GM21723 (cell line): ENCODE results near the gene SOX14.

Source experiments
- ATAC-seq: cut with Tn5 transposase; IDR thresholded peaks from one replicate; pipeline ENCODE4 v1.9.1; 2021; ENCODE audit warnings: mild to moderate bottlenecking, moderate library complexity; ENCODE audit not compliant: unreplicated experiment

Gene SOX14

DNA sequence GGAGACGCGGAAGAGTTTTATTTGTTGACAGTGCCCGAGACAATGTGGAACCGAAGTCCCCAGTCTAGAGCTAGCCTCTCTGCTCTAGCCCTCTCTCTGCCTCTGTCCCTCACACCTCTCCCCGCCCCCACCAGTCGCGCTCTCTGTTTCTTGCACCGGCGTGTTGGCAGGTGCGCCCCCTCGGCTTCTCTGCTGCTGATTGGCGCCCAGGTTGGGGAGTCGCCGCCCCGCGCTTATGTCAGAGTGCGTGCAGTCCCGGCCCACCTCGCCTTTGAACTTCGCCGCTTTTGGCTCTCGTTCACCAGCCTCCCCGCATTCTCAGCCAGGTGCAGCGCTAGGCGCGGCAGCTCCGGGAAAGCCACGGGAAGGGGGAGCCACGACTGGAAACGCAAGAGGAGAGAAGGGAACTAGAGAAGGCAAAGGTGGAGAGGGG lies at the start of gene SOX14:
TSS of gene SOX14 (plus strand) at position 315 of the 433 bp plus-strand sequence. CDS start 470 bp downstream, outside the sequence.
- ATAC-seq: no peak

DNA sequence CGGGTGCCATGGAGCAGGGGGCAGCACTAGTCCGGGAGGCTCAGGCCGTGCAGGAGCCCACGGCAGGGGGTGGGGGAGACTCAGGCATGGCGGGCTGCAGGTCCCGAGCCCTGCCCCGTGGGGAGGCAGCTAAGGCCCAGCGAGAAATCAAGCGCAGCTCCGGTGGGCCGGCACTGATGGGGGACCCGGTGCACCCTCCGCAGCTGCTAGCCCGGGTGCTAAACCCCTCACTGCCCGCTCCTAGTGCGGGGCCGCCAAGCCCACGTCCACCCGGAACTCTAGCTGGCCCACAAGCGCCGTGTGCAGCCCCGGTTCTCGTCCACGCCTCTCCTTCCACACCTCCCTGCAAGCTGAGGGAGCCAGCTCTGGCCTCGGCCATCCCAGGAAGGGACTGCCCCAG lies 49.6 kb upstream of the SOX14 start:
- no peak for ATAC-seq

- ATAC-seq: no peak
These were observed 39.9 kb upstream of the SOX14 start for GRCh38 chr3:137724240-137724639.

- ATAC-seq: no peak
These were observed 26.9 kb upstream of the SOX14 start for GRCh38 chr3:137737208-137737607.

DNA sequence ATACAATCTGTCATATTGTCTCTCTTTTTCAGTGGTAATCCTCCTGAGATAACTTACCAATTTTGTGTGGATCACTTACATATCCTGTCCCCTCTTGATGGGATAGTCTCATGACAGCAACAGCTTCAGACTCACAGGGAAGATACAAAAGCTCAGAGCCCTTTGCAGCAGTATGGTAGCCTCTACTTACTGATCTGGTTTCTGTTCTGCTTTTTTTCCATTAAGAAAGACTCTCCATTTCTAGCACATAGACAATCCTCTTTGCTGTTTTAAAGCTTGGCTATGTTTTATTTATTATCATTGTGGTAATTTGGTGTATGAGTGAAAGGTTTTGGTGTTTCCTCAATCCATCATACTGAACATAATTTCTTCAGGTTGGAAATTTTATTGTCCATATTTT lies 25.4 kb upstream of the SOX14 start:
- ATAC-seq: no peak

GRCh38 chr3:137743608-137744007 lies 20.5 kb upstream of the SOX14 start:
- no peak for ATAC-seq

GRCh38 chr3:137746808-137747207 lies 17.3 kb upstream of the SOX14 start:
- no peak for ATAC-seq

DNA sequence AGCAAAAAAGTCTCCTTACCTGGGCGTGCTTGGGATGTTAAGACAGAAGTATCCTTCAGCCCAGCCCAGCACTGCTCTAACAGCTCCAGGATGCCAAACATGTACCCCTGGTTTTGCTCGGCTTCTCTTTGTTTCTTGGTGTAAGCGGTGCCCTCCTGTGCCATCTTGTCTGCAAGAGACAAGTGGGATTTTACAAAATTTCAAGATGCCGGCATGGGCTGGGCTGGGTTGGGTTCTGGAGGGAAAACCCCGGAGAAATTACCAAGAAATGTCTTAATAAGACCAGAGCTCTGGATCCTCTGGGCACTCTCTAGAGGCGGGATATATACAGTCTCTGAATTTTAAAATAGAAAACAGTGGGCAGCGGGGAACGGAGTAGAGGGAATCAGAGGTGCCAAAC lies 4.6 kb upstream of the SOX14 start:
- ATAC-seq: no peak

DNA sequence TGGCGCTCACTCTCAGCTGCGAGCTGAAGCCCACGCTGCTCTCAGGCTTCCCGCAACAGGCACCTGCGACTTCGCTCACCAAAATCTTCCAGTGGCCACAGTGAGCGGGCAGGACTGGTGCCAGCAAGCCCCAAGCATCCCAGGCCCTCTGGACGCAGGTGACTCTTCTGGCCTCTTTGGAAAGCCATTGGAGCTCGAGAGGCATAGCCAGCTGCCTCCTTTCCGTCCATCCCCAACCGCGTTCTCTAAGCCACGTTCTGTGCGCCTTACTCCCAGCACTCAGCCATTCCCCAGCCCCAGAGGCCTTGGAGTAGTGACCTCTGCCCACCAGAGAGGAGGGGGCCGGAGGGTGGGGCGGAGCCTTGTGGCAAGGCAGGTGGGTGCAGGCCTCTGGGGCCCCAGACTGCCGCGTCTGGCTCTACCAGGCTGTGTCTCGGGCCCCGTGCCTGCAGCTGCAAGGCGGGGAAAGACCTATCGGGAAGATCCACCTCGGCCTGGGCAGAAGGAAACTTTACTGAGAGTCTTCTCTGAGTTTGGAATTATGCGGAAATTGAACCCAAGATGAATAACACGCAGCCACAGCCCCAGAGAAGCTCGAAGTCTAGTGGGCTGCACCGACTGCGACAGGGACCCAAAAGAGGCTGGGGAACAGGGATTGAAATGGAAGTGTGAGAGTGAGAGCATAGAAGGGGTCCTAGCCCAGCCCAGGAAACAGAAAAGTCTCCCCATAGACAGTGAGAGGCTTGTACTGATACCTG lies 3.6 kb upstream of the SOX14 start:
- ATAC-seq: no peak

DNA sequence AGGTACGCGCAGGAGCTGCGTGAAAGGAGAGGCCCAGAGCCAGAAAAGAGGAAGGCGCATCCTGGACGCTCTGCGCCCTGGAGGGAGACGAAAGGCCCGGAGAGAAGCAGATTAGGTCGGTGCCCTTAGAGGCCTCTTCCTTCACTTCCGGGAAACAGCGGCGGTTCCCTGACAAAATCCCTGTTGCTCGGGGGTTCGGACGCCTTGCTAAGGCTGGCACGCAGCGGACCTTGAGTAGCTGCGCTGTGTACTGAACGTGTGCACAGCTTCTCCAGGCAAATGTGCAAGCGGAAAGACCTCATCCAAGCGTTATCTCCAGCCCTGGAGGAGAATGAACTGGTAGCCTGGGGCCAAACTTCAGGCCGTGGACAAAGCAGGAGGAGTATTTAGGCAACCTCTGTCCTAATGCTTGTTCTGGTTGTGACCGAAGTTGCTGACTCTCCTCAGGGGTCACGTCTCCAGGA lies 3.0 kb upstream of the SOX14 start:
- ATAC-seq: no peak

- no peak for ATAC-seq
These were observed 2.3 kb upstream of the SOX14 start for GRCh38 chr3:137761563-137762503.

DNA sequence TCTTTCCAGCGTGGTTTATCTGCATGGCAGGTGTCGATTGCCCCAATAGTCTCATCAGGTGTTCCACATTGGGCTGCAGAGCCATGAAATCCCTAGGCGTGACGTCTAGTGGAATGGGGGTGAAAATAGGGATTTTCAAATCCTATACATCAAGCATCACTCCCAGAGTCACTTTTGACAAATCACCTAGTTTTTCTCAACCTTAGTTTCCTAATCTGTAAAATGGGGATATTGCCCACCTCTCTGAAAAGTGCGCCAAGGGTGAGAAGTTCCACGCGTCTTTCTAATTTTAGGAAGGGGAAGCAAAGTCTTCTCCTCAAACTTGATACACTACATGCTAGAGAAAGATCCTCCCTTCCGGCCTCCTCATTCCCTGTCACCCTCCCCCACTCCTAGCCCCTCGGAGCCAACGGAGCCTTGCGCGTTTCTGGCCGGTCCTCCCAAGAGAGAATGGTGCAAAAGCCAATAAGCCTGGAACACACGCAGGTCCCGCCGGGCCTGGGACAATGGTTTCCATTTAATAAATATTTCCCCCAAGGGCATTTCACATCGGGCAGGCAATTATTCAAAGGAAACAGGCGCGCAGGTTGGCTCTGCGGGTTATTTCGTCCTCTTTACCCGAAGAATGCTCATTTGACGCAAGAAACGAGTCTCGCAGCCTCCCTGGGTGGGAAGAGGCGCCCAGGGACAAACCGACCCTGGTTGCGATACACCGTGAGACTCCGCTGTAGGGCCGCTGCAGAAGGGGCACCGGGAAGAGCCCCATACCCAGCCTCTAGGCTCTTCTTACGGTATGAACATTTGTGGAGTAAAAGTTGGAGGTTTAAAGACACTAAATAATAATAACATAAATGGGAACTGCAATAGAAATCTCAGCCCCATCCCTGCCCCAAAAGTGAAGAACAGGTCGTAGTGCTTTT lies 1.2 kb upstream of the SOX14 start:
- ATAC-seq: no peak

DNA sequence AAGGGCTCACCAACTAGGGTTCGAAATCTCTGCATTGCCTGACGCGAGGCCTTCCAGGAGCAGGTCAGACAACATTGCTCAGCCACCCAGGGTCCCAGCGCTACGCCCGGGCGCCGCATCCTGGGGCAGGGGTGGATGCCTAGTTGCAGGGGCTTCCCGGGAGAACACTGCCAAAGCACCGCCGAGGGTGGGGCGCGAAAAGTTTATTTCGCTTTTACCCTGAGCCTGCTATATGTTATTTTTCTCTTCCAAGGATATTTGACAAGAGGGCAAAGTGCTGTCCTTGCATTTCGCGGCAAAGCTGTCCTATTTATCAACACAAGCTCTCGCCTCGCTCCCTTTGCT lies 549 bp upstream of the SOX14 start:
- ATAC-seq: no peak

DNA sequence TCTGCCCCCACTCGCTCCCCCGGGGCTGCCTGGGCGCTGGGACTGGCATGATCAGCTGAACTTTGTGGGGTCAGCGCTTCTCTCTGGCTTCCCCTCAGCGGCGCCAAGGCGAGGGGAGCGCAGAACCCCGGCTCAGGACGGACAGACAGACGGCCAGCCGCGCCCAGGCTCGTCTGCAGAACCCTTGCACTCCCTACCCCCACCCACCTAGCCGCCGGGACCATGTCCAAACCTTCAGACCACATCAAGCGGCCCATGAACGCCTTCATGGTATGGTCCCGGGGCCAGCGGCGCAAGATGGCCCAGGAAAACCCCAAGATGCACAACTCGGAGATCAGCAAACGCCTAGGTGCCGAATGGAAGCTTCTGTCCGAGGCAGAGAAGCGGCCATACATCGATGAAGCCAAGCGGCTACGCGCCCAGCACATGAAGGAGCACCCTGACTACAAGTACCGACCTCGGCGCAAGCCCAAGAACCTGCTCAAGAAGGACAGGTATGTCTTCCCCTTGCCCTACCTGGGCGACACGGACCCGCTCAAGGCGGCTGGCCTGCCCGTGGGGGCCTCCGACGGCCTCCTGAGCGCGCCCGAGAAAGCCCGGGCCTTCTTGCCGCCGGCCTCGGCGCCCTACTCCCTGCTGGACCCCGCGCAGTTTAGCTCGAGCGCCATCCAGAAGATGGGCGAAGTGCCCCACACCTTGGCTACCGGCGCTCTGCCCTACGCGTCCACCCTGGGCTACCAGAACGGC lies 621 bp downstream of the SOX14 start:
- no peak for ATAC-seq

DNA sequence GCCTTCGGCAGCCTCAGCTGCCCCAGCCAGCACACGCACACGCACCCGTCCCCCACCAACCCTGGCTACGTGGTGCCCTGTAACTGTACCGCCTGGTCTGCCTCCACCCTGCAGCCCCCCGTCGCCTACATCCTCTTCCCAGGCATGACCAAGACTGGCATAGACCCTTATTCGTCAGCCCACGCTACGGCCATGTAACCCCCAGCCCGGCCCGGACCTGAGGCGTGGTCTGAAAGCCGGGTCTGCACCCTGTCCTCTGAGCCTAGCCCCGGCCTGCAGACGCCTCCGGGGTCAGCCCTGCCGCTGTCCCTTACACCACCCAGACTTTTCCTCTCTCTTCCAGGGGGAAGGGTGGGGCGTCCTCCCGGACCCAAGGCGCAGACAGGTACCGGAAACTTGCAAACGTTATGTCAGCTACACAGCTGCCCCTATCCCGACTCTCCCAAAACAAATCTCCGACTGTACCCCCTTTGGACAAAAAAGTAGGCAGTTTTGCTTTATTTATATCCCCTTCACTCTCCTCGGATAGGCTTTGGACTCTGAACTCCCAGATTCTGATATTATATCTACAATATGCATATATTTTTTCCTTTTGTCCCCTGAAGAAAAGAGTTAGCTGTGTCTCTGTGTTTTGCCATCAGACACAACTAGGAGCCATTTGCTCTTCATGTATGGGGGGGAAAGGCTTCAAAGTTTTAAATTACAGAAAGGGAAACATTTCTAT lies 1.4 kb downstream of the SOX14 start:
- ATAC-seq: no peak

- ATAC-seq: no peak
These were observed 2.1 kb downstream of the SOX14 start for GRCh38 chr3:137766041-137766875.

DNA sequence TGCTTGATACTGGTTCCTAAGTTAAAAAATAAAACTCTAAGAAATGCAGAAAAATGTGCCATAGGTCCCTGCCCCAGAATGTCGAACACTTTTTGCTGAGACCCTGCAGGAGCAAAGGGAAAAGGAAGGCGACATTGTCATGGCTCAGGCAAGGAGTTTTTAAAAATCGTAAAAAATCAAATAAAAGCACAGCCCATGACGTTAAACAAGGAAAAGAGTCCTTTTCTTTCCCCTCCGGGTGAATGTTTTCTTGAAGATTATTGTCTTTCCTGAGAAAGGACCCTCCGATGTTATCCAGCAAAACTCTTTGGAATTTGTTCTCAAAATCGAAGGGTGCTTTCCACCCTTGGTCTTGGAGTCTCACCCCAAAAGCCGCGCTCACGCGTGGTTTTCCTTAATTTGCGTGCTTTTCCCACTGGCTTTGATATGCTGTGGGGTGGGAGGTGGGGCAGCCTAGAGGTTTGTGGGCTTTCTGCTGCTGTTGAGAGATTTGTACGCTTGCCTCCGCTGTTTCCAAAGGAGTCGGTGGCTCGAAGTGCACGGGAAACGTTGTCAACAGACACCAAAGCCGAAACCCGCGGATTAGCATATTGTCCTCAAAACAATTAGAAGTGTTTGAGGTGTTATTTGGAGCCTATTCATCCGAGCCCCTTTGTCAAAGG lies 2.9 kb downstream of the SOX14 start:
- ATAC-seq: no peak
